HTR-8/SVneo (cell line): ENCODE data around the gene SLC25A1.
A peak's percentile ranks its signal among the peaks of the same experiment; 100 is the strongest.
"Not testable (repeated sequence)": the region's sequence is repeated elsewhere in the genome, so short reads cannot be mapped to it uniquely, and the experiment has no call there.

Source experiments
- DNase-seq: peaks from one replicate; pipeline ENCODE4 v3.0.0; 2011; ENCODE audit warnings: low spot score, mixed read lengths; ENCODE audit not compliant: insufficient read length
- FAIRE-seq: peaks from 2 replicates; lab custom pipeline; 2011; peaks lifted over from hg19 to GRCh38; lab: Jason Lieb, UNC

SLC25A1 gene

DNA sequence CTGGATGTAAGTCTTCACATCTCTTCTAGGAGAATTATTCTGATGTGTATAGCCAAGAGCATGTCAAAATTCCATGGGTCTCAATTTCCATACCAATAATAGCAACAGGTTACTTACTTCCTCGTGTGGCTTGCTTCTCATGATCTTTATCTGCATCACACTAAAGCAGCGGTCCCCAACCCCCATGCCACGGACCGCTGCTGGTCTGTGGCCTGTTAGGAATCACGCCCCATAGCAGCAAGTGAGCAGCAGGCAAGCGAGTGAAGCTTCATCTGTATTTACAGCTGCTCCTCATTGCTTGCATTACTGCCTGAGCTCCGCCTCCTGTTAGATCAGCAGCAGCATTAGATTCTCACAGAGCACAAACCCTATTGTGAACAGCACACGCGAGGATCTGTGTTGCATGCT is 28.9 kb upstream of the SLC25A1 start:
- FAIRE-seq (no peak), DNase-seq (no peak)

DNA sequence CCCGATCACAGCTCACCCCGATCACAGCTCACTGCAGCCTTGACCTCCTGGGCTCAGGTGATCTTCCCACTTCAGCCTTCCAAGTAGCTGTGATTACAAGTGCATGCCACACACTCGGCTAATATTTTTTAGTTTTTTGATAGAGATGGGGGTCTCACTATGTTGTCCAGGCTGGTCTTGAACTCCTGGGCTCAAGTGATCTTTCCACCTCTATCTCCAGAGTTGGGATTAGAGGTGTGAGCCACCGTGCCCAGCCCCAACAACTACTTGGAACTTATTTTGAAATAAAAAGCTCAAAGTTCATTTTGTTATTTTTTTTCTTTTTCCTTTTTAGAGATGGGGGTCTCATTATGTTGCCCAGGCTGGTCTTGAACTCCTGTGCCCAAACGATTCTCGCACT is 27.8 kb upstream of the SLC25A1 start:
- no peak for DNase-seq
- FAIRE-seq = no peak

- DNase-seq (no peak), FAIRE-seq (no peak)
Observed at GRCh38 chr22:19204640-19205039, 26.1 kb upstream of the SLC25A1 start.

DNA sequence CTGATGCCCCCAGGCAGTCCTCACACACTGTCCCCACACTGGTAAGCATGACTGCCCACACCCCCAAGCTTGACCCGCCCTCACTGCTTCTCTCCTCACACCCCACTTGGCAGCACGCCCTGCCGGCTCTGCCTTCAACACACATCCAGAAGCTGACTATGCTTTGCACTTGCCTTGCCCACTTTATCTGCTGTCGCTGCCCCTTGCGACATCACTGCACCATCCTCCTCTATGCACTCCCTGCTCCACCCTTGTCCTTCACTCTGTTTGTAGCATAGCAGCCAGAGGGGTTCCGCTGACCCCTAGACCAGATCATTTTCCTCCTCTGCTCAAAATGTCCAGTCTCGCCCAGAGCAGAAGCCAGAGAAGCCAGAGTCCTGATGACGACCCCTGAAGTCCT is 25.3 kb upstream of the SLC25A1 start:
- FAIRE-seq = no peak
- no peak for DNase-seq

GRCh38 chr22:19202799-19203186 is 24.3 kb upstream of the SLC25A1 start:
- not testable (repeated sequence) for DNase-seq, FAIRE-seq

- DNase-seq = no peak
- FAIRE-seq = peak; percentile 100
Observed at GRCh38 chr22:19201869-19202798, 23.6 kb upstream of the SLC25A1 start.

DNA sequence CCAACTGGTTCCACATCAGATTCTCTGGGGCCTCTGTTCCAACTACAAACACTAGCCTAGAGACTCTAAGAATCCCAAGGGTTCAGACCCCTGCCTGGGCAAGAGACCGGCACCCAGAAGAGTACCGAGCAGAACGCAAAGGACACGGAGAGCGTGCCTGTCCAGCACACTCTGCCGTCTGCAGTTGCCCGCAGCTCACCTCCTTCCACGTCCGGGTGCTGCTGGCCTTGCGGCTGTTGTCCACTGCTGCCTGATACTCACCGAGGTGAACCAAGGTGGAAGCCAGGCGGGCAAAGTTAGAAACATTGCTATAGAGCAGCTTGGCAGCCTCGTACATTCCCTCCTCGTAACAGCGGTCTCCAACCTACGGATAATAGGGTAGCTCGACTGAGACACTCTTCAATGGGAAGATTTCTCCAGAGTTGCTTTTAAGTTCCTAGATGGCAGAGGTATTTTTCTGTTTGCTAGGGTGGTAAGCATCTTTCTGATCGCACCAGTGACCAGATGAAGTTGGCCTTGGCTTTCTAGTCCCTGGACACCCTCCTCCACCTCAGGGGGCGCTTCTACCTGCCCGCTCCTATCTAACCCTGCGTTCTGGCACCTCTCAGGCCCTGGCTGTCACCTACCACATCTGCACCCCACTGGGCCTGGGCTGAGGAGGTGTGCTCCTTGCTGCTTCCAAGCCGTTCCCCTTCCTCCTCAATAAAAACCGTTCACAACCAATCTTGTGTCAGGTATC is 22.8 kb upstream of the SLC25A1 start:
- no peak for FAIRE-seq
- no peak for DNase-seq

DNA sequence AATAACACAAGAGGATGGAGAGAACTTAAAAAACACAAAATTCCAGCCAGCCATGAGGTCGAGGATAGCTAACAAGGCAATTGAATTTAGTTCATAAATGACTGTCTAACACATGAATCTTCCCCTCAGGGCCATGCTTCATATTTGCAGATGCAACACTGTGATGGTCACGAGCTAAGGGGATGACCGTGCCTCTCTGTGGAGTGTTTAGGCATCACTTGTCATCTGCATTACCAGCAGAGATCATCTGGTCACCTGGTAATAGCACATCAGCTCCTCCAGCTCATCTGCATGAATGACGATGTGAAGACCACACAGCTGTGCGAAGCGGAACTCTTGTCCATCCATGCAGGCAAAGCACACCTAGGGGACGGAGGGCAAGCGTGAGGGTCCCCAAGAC is 20.9 kb upstream of the SLC25A1 start:
- DNase-seq (no peak), FAIRE-seq (no peak)

- FAIRE-seq (no peak), DNase-seq (no peak)
Observed at GRCh38 chr22:19197997-19198865, 19.7 kb upstream of the SLC25A1 start.

DNA sequence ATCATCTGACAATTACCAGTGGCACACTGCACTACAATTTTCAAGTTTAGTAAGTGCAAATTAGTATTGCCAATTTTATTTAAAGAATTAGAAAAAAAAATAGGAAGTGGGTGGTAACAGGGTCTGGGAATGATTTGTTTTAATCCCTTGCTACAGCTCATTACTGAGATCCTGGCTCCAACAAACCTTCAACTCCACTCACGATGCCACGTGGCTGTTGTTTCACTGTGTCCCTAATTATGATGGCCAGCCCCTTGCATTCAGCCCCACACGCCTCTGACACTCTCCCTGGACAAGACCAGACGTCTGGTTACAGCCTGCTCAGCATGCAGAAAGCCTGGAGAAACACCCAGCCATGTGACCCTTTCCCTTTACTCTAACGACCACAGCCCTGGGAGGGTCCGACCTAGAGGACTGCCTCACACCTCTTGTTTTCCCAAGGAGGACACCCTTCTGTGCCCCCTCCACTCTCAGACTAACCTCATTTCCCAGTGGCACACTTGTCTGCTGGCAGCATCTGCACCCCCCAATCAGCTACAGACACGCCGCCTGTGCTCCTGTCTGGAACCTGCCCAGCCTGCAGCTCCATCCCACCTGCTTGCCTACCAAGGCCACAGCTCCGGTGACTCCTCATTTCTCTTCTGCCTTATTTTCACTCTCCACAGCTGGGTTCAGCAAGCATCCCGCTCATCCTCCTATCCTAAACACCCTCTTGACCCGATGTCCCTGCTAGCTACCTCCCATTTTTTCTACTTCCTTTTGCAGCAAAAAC is 18.5 kb upstream of the SLC25A1 start:
- DNase-seq (no peak), FAIRE-seq (no peak)

DNA sequence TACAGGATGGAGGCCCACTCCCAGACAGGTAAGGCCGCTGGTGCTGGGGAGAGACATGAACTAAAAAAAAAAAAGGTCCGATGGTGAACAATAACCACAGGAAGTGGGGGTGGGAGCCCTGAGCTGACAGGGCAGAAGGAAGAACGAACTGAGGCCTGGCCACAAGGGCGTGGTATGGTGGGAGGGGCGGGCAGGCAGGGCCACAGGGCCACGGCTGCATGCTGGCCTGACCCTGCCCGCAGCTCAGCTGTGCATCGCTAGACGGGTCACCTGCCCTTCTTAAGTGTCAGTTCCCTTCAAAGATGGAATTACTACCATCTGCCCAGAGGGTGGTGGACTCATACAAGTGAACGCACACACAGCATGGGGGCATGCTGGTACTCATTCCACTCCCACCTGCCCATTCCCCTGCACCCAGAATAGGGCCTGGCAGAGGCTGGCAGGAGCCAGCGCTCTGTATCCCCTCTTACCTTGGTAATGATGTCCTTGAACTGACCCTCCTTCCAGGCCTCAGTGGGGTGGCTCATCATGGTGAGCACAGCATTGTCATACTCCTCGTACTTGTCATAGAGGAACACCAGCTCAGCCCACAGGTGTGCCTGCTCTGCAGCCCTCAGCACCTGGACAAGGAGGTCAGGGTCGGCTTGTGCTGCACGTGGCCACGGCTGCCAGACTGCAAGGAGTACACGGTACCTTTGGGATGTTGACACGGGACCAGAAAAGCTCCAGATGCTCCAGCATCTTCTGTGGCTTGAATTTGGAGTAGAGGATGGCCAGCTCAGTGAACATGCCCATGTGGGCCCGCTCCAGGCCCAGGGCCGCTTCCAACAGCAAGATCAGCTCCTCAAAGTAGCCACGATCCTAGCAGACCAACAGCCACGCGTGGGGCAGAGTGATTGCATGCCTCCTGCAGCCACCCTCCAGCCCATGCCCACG is 17.5 kb upstream of the SLC25A1 start:
- FAIRE-seq = no peak
- DNase-seq = no peak

DNA sequence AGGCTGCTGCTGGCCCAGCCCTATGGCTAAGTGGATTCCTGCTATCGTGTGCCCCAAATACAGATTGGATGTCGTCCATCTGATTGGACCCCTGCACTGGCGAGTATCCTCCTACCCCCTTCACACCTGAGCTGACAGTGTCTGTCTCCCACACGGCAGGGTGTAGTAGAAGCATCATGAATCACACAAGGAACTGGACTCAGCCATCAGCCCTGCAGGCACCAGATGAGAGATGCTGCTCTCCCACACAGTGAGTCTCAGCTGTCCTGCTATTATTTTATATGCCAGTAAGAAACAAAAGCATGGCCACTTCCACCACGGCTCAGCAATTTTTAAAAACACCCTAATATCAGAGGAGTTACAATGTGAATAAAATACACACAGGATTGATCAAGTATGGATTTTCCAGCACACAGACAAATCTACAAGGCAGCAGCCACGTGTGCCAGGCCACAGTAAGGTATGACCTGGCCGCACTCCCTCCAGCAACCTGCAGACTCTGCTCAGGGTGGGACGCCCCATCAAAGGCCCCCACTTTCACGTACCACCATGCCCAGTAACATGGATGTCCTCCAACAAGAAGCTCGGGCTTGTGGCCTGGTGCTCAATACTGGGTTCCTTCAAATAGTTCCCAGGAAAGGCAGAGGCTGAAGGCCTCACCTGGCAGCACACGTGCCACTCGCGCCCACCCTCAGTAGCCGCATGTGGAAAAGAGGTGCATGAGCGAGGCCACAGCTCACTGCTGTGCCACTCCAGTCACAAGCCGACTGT is 16.4 kb upstream of the SLC25A1 start:
- FAIRE-seq (no peak), DNase-seq (no peak)

DNA sequence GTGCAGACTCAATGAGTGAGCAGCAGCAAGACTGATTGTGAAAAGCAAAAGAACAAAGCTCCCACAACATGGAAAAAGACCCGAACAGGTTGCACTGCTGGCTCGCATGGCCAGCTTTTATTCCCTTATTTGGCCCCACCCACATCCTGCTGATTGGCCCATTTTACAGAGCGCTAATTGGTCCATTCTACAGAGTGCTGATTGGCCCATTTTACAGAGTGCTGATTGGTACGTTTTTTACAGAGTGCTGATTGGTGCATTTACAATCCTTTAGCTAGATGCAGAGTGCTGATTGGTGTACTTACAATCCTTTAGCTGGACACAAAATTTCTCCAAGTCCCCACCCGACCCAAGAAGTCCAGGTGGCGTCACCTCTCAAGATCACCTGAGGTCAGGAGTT is 15.3 kb upstream of the SLC25A1 start:
- FAIRE-seq = no peak

DNA sequence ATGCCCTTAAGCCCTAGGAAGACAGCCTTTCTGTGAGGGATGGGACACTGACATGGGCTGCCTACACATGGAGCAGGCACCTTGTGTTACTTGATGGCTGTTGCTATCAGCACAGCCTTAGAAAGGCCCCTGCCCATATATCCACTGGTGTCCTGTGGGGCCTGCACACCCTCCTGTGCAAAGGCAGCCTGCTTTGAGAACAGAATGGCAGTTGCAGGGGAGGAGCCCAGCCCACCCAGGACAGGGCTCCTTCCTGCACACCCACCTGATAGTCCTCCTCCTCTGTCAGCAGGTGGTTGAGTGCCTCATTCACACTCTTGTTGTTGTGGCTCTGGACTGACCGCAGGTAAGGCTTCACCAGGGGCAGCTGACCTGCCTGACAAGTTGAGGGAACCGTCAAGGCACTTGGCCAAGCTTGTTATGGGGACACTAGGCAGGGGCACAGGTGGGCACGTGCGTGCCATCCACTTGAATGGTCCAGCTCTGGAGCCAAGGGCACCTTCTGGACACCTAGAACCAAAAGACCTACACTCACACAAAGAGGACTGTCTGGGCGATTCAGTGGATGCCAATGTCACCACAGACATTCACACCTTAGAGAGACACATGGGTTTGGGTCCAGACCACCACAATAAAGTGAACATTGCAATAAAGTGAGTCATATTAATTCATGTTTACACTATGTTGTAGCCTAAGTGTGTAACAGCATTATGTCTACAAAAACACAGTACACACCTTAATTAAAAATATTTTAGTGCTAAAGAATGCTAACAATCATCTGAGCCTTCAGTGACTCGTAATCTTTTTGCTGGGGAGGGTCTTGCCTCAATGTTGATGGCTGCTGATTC is 9.4 kb upstream of the SLC25A1 start:
- no peak for DNase-seq
- FAIRE-seq = no peak

More for the DNA sequence above, 15.3 kb upstream of the SLC25A1 start:
- no peak for DNase-seq

GRCh38 chr22:19184276-19184997 is 5.9 kb upstream of the SLC25A1 start:
- DNase-seq (no peak), FAIRE-seq (no peak)

GRCh38 chr22:19183216-19183615 is 4.7 kb upstream of the SLC25A1 start:
- FAIRE-seq (no peak), DNase-seq (no peak)
